ENCODE data around the gene SYNE3. TPM values are rescaled to one million over a fixed set of nuclear protein-coding genes. Genes with fewer than 3 reads are reported as not detected.

Gene SYNE3
- total RNA-seq, 2 experiments from 2014 or later, result 64.0 to 64.1 TPM

DNA sequence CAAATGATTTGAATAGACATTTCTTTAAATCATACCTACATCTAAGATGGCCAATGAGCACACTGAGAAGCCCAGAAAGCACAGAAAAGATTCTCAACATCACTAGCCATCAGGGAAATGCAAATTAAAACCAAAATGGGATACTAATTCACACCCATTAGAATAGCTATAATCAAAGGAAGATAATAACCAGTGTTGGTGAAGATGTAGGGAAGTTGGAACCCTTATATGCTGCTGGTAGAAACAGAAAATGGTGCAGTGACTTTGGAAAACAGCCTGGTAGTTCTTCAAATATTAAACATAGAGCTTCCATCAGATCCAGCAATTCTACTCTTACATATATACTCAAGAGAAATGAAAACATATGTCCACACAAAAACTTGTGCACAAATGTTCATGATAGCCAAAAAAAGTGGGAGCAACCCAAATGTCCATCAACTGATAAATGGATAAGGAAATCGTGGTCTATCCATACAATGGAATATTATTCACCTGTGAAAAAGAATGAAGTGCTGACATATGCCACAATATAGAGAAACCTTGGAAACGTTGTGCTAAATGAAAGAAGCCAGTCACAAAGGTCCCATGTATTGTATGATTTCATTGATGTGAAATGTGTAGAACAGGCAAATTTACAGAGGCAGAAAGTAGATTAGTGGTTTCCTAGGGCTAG lies 24.4 kb downstream of the SYNE3 start:
- intact Hi-C loops (cut with micrococcal nuclease), result no loop called here
- CTCF ChIA-PET, result interaction anchor here (0.9 to 1.7 kb wide), 4 partner anchors 24 to 40 kb away, joined by 3 to 4 read pairs (median 4); partner anchors contain the start of gene SYNE3
- TF ChIP-seq, protein P1, sequence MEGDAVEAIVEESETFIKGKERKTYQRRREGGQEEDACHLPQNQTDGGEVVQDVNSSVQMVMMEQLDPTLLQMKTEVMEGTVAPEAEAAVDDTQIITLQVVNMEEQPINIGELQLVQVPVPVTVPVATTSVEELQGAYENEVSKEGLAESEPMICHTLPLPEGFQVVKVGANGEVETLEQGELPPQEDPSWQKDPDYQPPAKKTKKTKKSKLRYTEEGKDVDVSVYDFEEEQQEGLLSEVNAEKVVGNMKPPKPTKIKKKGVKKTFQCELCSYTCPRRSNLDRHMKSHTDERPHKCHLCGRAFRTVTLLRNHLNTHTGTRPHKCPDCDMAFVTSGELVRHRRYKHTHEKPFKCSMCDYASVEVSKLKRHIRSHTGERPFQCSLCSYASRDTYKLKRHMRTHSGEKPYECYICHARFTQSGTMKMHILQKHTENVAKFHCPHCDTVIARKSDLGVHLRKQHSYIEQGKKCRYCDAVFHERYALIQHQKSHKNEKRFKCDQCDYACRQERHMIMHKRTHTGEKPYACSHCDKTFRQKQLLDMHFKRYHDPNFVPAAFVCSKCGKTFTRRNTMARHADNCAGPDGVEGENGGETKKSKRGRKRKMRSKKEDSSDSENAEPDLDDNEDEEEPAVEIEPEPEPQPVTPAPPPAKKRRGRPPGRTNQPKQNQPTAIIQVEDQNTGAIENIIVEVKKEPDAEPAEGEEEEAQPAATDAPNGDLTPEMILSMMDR (IDR thresholded peaks at IDR 0.05), result no peak
- POLR2A ChIA-PET, result interaction anchor here (0.6 to 1.0 kb wide), 2 partner anchors 24 to 33 kb away, joined by 3 to 4 read pairs; no protein-coding TSS in a partner anchor
- H3K4me1 Mint-ChIP-seq (ENCODE audit: low read depth), result peaks cover 54% of the 10 kb centered on the region
- H3K9me3 Mint-ChIP-seq, result peaks cover 6% of the 10 kb centered on the region
- ATAC-seq (no peak), DNase-seq (no peak)
- H3K27ac Mint-ChIP-seq, result no peak overlapping the region
- H3K36me3 Mint-ChIP-seq (ENCODE audit: low read depth), result peaks cover 34% of the 10 kb centered on the region
- no peaks in the 10 kb centered on the region for H3K27me3 Mint-ChIP-seq
- H3K4me3 Mint-ChIP-seq, result no peak overlapping the region

DNA sequence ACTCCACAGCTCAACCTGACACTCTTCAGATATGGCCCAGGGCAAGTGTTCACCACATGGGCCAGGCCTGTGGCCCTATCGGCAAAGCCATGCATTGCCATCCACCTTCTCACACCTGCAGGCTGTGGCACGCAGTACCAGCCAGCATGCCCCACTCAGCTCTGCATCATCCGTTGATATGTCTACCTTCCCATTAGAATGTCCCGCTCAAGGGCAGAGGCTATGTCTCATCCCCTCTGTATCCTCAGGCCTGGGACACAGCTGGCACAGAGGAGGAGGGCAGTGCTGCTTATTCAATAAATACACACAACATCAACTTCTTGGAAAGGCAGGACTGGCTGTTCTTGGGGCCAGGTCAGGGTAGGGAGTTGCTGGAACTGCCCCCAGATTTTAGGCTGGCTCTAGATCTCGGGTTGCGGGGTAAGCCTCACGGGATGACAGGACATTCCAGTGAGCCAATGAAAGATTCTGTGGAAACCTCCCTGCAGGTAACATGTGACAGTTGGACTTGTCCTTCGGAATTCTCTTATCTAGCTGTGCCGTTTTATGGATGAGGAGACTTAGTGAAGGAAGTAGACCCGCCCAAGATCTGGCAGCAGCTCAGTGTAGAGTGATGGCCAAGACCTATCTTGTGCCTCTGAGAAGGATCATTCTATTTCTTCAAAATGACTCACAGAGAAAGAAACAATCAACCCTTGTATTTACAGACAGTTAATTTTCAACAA lies 25.6 kb downstream of the SYNE3 start:
- intact Hi-C loops (cut with micrococcal nuclease), result no loop called here
- H3K4me1 Mint-ChIP-seq (ENCODE audit: low read depth), result peaks cover 44% of the 10 kb centered on the region
- H3K27ac Mint-ChIP-seq, result no peak overlapping the region
- ChIA-PET POLR2A (no interaction called here), CTCF (interaction anchor here (0.6 kb wide), 1 partner anchor 36 kb away, joined by 3 read pairs; no protein-coding TSS in a partner anchor)
- no peak for ATAC-seq
- H3K36me3 Mint-ChIP-seq (ENCODE audit: low read depth), result peaks cover 33% of the 10 kb centered on the region
- no peak overlapping the region for H3K4me3 Mint-ChIP-seq
- H3K27me3 Mint-ChIP-seq, result no peaks in the 10 kb centered on the region
- peaks cover 6% of the 10 kb centered on the region for H3K9me3 Mint-ChIP-seq
- TF ChIP-seq, protein P1 (IDR thresholded peaks at IDR 0.05), result no peak
- DNase-seq, result no peak

DNA sequence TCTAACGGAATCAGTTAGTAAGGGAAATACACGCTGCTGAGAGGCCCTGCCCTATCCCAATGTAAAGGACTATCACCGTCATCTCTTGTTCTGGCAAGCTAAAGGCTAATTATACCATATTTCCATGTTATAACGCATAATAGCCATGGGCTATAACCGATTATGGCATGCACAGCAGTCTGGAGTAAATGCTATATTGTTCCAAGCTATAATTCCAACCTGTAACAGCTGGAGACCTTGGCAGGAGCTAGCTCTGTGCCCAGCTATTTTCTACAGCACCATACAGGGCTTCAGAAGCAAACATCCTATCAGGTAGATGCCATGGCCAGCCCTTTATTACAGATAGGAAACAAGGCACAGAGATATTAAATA lies 26.3 kb downstream of the SYNE3 start:
- TF ChIP-seq, protein P1 (IDR thresholded peaks at IDR 0.05), result no peak
- H3K4me3 Mint-ChIP-seq, result no peak overlapping the region
- H3K27ac Mint-ChIP-seq, result no peak overlapping the region
- H3K36me3 Mint-ChIP-seq (ENCODE audit: low read depth), result peaks cover 29% of the 10 kb centered on the region
- POLR2A ChIA-PET, result no interaction called here
- intact Hi-C loops (cut with micrococcal nuclease), result no loop called here
- peaks cover 6% of the 10 kb centered on the region for H3K9me3 Mint-ChIP-seq
- DNase-seq, result no peak
- no peaks in the 10 kb centered on the region for H3K27me3 Mint-ChIP-seq
- CTCF ChIA-PET, result interaction anchor here (0.6 to 1.3 kb wide), 2 partner anchors 37 kb away, joined by 3 read pairs; no protein-coding TSS in a partner anchor
- H3K4me1 Mint-ChIP-seq (ENCODE audit: low read depth), result peaks cover 39% of the 10 kb centered on the region
- ATAC-seq, result no peak

DNA sequence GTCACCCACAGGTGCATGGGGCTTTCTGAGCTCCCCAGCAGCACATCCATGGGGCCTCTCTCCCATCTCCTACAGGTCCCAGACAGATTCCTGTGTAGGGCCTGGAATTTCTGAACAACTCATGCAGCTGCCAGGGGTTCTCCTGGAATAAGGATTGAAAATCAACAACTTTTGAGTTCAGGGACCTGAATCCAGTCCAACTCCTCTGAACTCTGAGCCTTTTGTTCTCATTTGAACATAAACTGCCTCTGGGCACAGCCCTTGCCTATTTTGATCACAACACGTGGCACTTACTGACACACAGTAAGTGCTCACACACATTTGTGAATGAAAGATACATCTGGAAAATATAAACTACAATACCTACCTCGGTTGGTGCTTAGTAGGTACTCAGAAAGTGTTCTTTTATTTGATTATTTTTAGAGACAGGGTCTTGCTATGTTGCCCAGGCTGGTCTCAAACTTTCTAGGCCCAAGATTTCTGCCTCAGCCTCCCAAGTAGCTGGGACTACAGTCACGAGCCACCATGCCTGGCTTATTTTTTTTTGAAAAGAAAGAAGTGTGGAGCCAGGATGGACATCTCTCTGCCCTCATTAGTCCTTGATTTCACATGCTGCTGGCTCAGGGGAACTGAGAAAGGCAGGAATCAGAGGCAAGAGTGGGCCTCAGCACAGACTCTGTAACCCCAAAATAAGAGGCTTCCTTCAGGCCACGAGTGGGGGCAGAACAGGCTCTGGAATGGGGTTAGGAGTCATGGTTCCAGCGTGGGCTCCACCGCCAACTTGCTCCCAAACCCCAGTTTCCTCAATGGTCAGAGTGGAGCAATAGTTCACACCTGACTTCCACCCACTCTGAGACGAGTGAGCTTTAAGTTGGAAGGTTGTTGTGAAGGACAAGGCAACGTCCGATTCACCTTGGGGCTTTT lies 27.0 kb downstream of the SYNE3 start:
- DNase-seq (no peak), ATAC-seq (no peak)
- intact Hi-C loops (cut with micrococcal nuclease), result no loop called here
- H3K27ac Mint-ChIP-seq, result no peak overlapping the region
- peaks cover 6% of the 10 kb centered on the region for H3K9me3 Mint-ChIP-seq
- CTCF ChIA-PET, result interaction anchor here (1.3 kb wide), 1 partner anchor 37 kb away, joined by 3 read pairs; no protein-coding TSS in a partner anchor
- H3K36me3 Mint-ChIP-seq (ENCODE audit: low read depth), result peaks cover 30% of the 10 kb centered on the region
- POLR2A ChIA-PET, result interaction anchor here (0.7 kb wide), 1 partner anchor 54 kb away, joined by 3 read pairs; no protein-coding TSS in a partner anchor
- TF ChIP-seq, protein P1 (IDR thresholded peaks at IDR 0.05), result no peak
- no peaks in the 10 kb centered on the region for H3K27me3 Mint-ChIP-seq
- no peak overlapping the region for H3K4me3 Mint-ChIP-seq
- H3K4me1 Mint-ChIP-seq (ENCODE audit: low read depth), result peaks cover 43% of the 10 kb centered on the region

Data from activated CD8-positive, alpha-beta T cell treated with anti-CD3 and anti-CD28 coated beads for 36 hours (primary cell).